Pancreas (tissue), 10 donors: ENCODE results near the gene MED17. TPM values are rescaled to one million over a fixed set of nuclear protein-coding genes. Genes with fewer than 3 reads are reported as not detected.
"Not testable (repeated sequence)": the region's sequence is repeated elsewhere in the genome, so short reads cannot be mapped to it uniquely, and the experiment has no call there.

Experiments
- ATAC-seq, 4 donors: fragments of 200-7000 bp; cut with Tn5 transposase; one replicate each; pipeline versions ENCODE4 v1.8.0 to v1.9.1; 2020; ENCODE audit warnings: mild to moderate bottlenecking in 4 of 4, moderate library complexity in 4 of 4
- DNase-seq, 6 donors: peaks; one replicate each; pipeline ENCODE4 v3.0.0-alpha.2; 2020
- FAIRE-seq: peaks from 2 replicates; lab custom pipeline; 2012; peaks lifted over from hg19 to GRCh38; lab: Jason Lieb, UNC
- H3K27ac ChIP-seq, 4 donors: fragments of 200-600 bp; sonication (generic); 1 replicate in 3 of 4; 2 replicates in 1 of 4; pipeline versions ENCODE4 v1.5.0 to v1.8.0; 2020
- H3K27me3 ChIP-seq, 4 donors: fragments of 200-600 bp; one replicate each; pipeline ENCODE4 v1.8.0; 2021
- H3K36me3 ChIP-seq, 3 donors: fragments of 200-600 bp; sonication (generic) in 1 of 3; one replicate each; pipeline versions ENCODE4 v1.5.0 to v1.8.0; 2020 to 2021
- H3K4me1 ChIP-seq, 3 donors: fragments of 200-600 bp; one replicate each; pipeline ENCODE4 v1.8.0; 2021
- H3K4me3 ChIP-seq, 4 donors: fragments of 200-600 bp; sonication (generic) in 2 of 4; one replicate each; pipeline versions ENCODE4 v1.5.0 to v1.8.0; 2020 to 2021
- H3K9me3 ChIP-seq, 4 donors: fragments of 200-600 bp; one replicate each; pipeline ENCODE4 v1.8.0; 2021
- WGBS, 2 donors: extraction: QIAGEN DNeasy Blood & Tissue Kit; methylation state at CpG; one replicate each; pipeline ENCODE4 v1.1.7; 2013; 5-methylcytosine and 5-hydroxymethylcytosine counted together
- intact Hi-C, 3 donors: fragments of 100-400 bp; cut with DNase I; formaldehyde crosslinking; loops; one replicate each; pipeline versions ENCODE4 v1.11.1 to v1.14.2; 2022
- polyA plus RNA-seq, 2 donors: library from polyadenylated mRNA; stranded (reverse); fragments of 200-250 nt; gene quantifications; one replicate each; pipeline ENCODE4 v1.2.3, GENCODE V29; 2013
- total RNA-seq, 6 donors: library from RNA; stranded (reverse); fragmentation: NEBNext Ultra II Directional in 4 of 6; extraction: Animal tissue kit (Norgen Biotek cat#: 25700) in 4 of 6; gene quantifications; one replicate each; pipeline versions ENCODE4 v1.2.1 to v1.2.4, GENCODE V29; 2021 to 2023
- TF ChIP-seq, protein P1 (sequence below), 4 donors: fragments of 200-600 bp; sonication (generic) in 3 of 4; IDR thresholded peaks; one replicate each; pipeline versions ENCODE4 v1.5.0 to v1.8.0; 2021; ENCODE audit warnings: antibody characterized with exemption in 4 of 4
- donor health status: healthy with polysubstance abuse.
- donor health status: DM: no; HTN: no; CAD: no; lungs with moderate emphysema.
- donor health status: DM: no; HTN: no; CAD: no.
- donor health status: control.
- donor health status: control.
- donor health status: Bipolar disorder and iron deficiency.
- donor health status: DM: yes; HTN: yes; CAD: no.
- donor health status: DM: no; HTN: no; CAD: no.
- donor health status: DM: no; HTN: no; CAD: no.
- donor health status: DM: yes; HTN: yes; CAD: no.

Gene MED17
- total and polyA plus RNA-seq, 8 donors = 6.6 to 17.8 (median 11.1) TPM

DNA sequence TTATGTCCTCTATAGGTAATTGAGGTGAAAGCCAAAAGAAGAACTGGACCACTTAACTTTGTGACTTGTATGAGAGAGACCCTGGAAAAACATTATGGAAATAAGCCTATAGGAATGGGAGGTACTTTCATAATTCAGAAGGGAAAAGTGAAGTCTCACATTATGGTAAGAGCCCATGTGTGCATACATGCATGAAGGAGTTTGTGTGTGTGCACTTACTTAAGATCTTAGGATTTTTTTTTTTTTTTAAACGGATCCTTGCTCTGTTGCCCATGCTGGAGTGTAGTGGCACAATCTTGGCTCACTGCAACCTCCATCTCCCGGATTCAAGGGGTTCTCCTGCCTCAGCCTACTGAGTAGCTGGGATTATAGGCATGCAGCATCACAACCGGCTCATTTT, 26.8 kb upstream of the MED17 start:
- TF ChIP-seq, protein P1, sequence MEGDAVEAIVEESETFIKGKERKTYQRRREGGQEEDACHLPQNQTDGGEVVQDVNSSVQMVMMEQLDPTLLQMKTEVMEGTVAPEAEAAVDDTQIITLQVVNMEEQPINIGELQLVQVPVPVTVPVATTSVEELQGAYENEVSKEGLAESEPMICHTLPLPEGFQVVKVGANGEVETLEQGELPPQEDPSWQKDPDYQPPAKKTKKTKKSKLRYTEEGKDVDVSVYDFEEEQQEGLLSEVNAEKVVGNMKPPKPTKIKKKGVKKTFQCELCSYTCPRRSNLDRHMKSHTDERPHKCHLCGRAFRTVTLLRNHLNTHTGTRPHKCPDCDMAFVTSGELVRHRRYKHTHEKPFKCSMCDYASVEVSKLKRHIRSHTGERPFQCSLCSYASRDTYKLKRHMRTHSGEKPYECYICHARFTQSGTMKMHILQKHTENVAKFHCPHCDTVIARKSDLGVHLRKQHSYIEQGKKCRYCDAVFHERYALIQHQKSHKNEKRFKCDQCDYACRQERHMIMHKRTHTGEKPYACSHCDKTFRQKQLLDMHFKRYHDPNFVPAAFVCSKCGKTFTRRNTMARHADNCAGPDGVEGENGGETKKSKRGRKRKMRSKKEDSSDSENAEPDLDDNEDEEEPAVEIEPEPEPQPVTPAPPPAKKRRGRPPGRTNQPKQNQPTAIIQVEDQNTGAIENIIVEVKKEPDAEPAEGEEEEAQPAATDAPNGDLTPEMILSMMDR (IDR thresholded peaks at IDR 0.05) = no peak
- WGBS, 2 donors = 88 to 91% methylated on average over 3 of the region's 3 CpGs
- H3K4me3 ChIP-seq = no peak overlapping the region
- no peaks in the 10 kb centered on the region for H3K4me1 ChIP-seq
- DNase-seq (no peak), ATAC-seq (no peak), FAIRE-seq (no peak)
- intact Hi-C loops = no loop called here
- H3K27me3 ChIP-seq = no peaks in the 10 kb centered on the region
- no peaks in the 10 kb centered on the region for H3K9me3 ChIP-seq
- peaks cover 0 to 65% (median 33%) of the 10 kb centered on the region in 3 donors for H3K36me3 ChIP-seq
- no peak overlapping the region for H3K27ac ChIP-seq

DNA sequence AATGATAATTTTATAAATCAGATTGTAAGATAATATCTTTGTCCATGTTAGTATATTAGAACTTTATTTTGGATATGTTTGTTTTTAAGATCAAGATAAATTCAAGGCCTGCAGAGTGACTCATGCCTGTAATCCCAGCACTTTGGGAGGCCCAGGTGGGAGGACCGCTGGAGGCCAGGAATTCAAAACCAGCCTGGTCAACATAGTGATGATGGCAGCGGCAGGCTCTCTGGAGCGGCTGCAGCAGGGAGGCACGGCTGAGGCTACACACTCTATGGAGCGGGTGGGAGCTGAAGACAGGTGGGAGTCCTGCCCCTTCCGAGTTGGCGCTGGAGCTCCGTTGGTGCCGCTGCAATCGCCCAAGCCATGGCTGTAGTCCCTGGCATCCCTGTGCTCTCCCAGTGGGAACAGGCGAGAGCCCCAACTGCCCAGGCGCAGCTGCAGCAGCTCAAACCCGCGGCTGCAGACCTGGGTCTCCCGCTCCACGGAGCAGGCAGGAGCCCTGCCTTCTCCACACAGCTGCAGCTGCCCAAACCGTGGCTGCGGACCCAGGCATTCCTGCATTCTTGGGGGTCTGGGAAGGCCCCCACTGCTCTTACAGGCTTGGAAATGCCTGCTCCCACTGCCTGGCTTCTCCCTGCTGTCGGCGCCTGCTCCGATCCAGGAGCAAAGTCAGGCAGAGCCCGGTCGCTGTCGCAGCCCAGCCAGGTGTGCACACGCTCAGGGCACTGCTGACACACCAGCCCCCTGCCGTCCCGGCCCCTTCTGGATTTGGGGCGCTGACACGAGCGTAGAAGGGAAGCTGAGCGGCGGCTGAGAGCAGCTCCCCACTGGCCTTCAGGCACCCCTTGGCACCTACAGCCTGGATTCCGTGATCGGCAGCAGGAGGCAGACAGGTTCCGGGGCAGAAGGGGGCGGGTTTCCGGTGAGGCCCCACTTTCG, 25.9 kb upstream of the MED17 start:
- Histone ChIP-seq H3K9me3 (no peaks in the 10 kb centered on the region), H3K4me3 (no peak overlapping the region), H3K36me3 (peaks cover 0 to 74% (median 36%) of the 10 kb centered on the region in 3 donors), H3K27me3 (no peaks in the 10 kb centered on the region), H3K4me1 (no peaks in the 10 kb centered on the region), H3K27ac (no peak overlapping the region)
- DNase-seq = peak in 1 of 6 donors; percentile 63
- ATAC-seq = no peak
- 96 to 98% methylated on average over 34 to 38 of the region's 38 CpGs for WGBS, 2 donors
- intact Hi-C loops = no loop called here
- no peak for FAIRE-seq
- TF ChIP-seq, protein P1 (IDR thresholded peaks at IDR 0.05) = no peak

DNA sequence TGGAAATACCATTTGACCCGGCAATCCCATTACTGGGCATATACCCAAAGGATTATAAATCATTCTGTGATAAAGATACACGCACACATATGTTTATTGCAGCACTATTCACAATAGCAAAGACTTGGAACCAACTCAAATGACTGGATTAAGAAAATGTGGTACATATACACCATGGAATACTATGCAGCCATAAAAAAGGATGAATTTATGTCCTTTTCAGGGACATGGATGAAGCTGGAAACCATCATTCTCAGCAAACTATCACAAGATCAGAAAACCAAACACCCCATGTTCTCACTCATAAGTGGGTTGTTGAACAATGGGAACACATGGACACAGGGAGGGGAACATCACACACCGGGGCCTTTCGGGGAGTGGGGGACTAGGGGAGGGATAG, 25.0 kb upstream of the MED17 start:
- peaks cover 0 to 75% (median 31%) of the 10 kb centered on the region in 3 donors for H3K36me3 ChIP-seq

DNA sequence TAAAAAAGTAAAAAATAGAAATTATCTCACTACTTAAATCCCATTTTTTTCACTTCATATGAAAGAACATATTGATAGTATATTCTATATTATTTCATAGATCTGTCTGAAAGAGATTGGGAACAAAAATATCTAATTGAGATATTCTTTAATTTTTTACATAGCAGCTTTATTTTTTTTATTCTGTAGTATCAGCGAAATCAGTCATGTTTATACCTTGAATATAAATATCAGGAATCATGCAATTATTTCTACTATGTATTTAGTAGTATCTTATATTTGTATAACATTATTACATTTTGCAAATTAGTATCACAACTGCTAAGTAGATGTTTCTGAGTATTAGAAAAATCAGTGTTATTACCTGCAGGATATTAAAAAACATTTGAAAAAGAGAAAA, 22.2 kb upstream of the MED17 start:
- ATAC-seq = no peak
- no peak overlapping the region for H3K4me3 ChIP-seq
- H3K27ac ChIP-seq = no peak overlapping the region
- 94 to 95% methylated on average over 1 of the region's 1 CpG for WGBS, 2 donors
- H3K9me3 ChIP-seq = no peaks in the 10 kb centered on the region
- H3K27me3 ChIP-seq = no peaks in the 10 kb centered on the region
- peak; percentile 32 for FAIRE-seq
- no peak for DNase-seq
- TF ChIP-seq, protein P1 (IDR thresholded peaks at IDR 0.05) = no peak
- peaks cover 0 to 56% (median 28%) of the 10 kb centered on the region in 3 donors for H3K36me3 ChIP-seq
- H3K4me1 ChIP-seq = peaks cover 0 to 6% (median 0%) of the 10 kb centered on the region in 3 donors
- intact Hi-C loops = no loop called here

More for the DNA sequence above, 25.0 kb upstream of the MED17 start:
- H3K27ac ChIP-seq, H3K9me3 ChIP-seq, H3K4me3 ChIP-seq, FAIRE-seq, intact Hi-C loops, DNase-seq, H3K4me1 ChIP-seq, ATAC-seq, H3K27me3 ChIP-seq: not testable (repeated sequence)
- 82 to 85% methylated on average over 4 of the region's 4 CpGs for WGBS, 2 donors

DNA sequence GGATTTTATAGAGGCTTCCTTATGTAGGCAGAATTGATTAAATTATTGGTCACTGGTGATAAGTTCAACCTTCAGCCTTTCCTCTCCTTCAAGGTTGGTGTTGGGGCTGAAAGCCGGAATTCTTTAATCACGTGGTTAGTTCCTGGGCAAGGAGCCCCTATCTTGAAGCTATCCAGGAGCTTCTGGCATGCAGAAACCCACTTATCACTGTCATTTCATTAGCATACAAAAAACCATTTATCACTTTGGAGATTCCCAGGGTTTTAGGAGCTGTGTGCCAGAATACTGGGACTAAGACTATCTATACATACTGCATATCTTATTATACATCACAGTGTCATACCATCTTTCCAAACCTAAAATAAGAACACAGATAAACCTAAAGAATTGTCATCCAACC, 18.5 kb upstream of the MED17 start:
- Histone ChIP-seq H3K4me3 (no peak overlapping the region), H3K9me3 (no peaks in the 10 kb centered on the region), H3K36me3 (peaks cover 0 to 20% (median 6%) of the 10 kb centered on the region in 3 donors), H3K27ac (no peak overlapping the region), H3K4me1 (peaks cover 0 to 6% (median 0%) of the 10 kb centered on the region in 3 donors), H3K27me3 (no peaks in the 10 kb centered on the region)
- ATAC-seq (no peak), DNase-seq (no peak), FAIRE-seq (no peak)
- intact Hi-C loops = no loop called here
- 36 to 41% methylated on average over 2 of the region's 2 CpGs for WGBS, 2 donors
- TF ChIP-seq, protein P1 (IDR thresholded peaks at IDR 0.05) = no peak
